NB4 (cell line): Measurements from ENCODE around the gene SNAI1.
A peak's percentile ranks its signal among the peaks of the same experiment; 100 is the strongest.

Experiments
- DNase-seq: peaks from one replicate; pipeline ENCODE4 v3.0.0; 2010; ENCODE audit warnings: low read depth
- H3K4me3 ChIP-seq: one replicate; pipeline ENCODE4 v1.5.1; 2011; ENCODE audit warnings: mild to moderate bottlenecking, low read depth, low read length, moderate library complexity
- MYC ChIP-seq: IDR thresholded peaks from 2 replicates; pipeline ENCODE4 v1.6.1; 2011; ENCODE audit warnings: low read depth, low read length
- POLR2A ChIP-seq: IDR thresholded peaks from 2 replicates; pipeline ENCODE4 v1.6.1; 2011; ENCODE audit warnings: mild to moderate bottlenecking; ENCODE audit not compliant: insufficient read length; ENCODE audit errors: extremely low read depth
- TF ChIP-seq, protein P1 (sequence below): IDR thresholded peaks from one replicate; pipeline ENCODE4 v1.5.1; 2012; ENCODE audit warnings: low read depth, low read length
- TF ChIP-seq, protein P2 (sequence below): IDR thresholded peaks from 2 replicates; pipeline ENCODE4 v1.6.1; 2011; ENCODE audit warnings: low read depth, low read length

SNAI1 gene

DNA sequence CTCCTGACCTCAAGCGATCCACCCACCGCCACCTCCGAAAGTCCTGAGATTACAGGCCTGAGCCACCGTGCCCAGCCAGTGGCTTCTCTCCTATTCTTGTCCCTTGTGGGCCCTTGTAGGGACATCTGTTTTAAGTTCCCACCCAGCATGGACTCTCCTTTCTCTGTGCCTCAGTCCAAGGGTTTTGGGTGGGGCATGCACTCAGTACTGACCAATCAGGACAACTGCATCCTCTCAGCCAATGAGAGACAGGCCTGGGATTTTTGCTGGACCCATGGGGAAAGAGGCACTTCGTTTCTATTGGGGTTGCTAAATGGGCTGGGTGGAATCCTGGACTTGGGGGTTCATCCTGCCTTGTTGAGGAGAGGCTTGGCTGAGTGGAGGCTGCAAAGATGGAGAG lies 34.4 kb downstream of the SNAI1 start:
- H3K4me3 ChIP-seq = no peak overlapping the region
- TF ChIP-seq, protein P1, sequence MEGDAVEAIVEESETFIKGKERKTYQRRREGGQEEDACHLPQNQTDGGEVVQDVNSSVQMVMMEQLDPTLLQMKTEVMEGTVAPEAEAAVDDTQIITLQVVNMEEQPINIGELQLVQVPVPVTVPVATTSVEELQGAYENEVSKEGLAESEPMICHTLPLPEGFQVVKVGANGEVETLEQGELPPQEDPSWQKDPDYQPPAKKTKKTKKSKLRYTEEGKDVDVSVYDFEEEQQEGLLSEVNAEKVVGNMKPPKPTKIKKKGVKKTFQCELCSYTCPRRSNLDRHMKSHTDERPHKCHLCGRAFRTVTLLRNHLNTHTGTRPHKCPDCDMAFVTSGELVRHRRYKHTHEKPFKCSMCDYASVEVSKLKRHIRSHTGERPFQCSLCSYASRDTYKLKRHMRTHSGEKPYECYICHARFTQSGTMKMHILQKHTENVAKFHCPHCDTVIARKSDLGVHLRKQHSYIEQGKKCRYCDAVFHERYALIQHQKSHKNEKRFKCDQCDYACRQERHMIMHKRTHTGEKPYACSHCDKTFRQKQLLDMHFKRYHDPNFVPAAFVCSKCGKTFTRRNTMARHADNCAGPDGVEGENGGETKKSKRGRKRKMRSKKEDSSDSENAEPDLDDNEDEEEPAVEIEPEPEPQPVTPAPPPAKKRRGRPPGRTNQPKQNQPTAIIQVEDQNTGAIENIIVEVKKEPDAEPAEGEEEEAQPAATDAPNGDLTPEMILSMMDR = no peak
- no peak for TF ChIP-seq MYC
- TF ChIP-seq POLR2A = no peak
- no peak for DNase-seq

DNA sequence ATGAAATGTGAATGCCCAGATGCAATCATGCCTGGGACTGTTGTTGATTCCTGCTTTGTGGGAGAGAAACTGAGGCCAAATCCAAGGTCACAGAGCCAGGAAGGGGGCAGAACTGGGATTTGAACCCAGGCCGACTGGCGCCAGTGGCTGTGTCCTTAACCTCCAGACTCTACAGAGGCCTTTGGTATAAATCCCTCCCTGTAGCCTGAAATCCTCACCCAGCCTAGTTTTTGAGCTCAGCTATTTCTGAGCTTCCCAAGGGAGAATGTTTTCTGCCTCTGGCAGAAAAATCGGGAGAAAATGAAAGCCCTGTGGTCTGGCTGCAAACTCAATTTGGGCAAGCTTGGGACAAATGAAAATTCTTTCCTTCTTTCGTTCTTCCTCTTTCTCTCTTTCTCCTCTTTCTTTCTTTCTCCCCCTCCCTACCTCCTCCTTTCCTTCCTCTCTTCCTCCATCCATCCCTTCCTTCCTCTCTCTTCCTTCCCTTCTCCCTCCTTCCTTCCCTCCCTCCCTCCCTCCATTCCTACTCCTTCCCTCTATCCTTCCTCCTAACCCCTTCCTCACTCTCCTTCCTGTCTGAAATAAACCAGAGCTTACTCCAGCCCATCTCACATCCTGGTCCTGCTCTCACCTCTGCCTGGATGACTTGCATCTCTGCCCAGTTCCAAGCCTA lies 34.9 kb downstream of the SNAI1 start:
- TF ChIP-seq, protein P2, sequence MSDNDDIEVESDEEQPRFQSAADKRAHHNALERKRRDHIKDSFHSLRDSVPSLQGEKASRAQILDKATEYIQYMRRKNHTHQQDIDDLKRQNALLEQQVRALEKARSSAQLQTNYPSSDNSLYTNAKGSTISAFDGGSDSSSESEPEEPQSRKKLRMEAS = no peak
- TF ChIP-seq, protein P1 = no peak
- no peak for TF ChIP-seq MYC
- TF ChIP-seq POLR2A = no peak
- H3K4me3 ChIP-seq = no peak overlapping the region
- no peak for DNase-seq

DNA sequence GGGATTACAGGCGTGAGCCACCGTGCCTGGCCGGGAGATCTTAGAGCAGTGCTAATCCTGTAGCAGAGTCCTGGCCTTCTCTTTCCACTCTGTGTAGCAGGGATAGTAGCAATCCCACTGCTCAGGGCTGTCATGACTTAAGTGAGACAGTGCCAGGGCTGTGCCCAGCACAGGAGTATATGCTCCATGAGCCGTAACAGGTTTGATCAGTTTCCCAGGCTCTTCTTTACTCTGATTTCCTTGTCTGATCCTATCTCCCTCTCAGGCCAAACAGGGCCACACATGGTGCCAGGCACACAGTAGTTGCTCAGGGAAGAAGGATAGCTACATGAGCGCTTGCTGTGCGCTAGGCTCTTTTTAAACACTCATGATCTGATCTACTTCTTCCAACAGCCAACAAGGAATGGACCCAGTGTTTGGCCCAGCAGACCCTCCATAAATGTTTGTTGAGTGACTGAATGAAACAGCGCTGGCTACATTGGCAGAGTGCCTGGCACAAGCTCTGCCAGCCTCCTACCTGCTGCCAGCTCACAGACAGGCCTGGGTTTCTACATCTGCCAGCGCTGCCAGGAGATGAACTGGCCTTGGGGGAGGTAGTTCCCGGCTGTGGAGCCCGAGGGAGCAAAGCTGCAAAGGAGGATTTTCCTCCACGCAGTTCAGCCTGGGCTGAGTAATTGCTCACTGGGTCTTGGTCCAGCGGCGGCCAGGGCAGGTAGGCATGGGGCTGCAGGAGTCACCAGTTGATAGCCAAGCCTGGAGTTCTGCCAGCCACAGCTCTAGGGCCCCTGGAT lies 36.9 kb downstream of the SNAI1 start:
- DNase-seq = no peak
- TF ChIP-seq, protein P2 = no peak
- no peak overlapping the region for H3K4me3 ChIP-seq

DNA sequence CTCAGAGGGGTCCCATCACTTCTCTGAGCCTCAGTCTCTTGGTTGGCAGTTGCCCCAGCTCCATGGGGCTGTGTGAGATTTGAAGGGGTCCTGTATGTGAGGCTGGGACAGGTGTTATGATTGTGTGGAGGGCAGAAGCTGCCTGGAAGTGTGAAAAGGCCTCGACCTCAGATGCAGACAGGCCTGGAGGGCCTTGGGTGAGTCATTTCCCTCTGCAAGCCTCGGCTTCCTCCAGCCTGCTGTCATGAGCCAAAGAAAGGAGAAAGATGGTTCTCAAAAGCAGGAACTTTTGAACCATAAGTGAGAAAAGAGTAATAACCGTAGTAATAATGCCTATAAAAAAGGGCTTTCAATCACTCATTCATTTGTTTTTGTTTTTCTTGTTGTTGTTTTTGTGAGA lies 37.5 kb downstream of the SNAI1 start:
- H3K4me3 ChIP-seq = no peak overlapping the region
- TF ChIP-seq, protein P1 = no peak
- TF ChIP-seq POLR2A (no peak), MYC (no peak)
- TF ChIP-seq, protein P2 = peak; percentile 54
- DNase-seq = peak; percentile 79

DNA sequence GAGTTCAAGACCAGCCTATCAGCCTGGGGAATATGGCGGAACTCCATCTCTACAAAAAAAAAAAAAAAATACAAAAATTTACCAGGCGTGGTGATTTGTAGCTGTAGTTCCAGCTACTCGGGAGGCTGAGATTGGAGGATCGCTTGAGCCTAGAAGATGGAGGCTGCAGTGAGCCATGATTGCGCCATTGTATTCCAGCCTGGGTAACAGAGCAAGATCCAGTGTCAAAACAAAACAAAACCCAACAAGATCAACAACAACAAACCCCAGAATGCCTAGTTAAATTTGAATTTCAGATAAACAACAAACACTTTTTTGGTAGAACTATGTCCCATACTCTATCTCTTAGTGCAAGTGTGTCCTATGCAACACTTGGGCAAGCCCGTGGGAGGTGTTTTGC lies 39.9 kb downstream of the SNAI1 start:
- TF ChIP-seq MYC (no peak), POLR2A (no peak)
- TF ChIP-seq, protein P1 = no peak
- TF ChIP-seq, protein P2 = no peak
- DNase-seq = no peak
- H3K4me3 ChIP-seq = no peak overlapping the region

DNA sequence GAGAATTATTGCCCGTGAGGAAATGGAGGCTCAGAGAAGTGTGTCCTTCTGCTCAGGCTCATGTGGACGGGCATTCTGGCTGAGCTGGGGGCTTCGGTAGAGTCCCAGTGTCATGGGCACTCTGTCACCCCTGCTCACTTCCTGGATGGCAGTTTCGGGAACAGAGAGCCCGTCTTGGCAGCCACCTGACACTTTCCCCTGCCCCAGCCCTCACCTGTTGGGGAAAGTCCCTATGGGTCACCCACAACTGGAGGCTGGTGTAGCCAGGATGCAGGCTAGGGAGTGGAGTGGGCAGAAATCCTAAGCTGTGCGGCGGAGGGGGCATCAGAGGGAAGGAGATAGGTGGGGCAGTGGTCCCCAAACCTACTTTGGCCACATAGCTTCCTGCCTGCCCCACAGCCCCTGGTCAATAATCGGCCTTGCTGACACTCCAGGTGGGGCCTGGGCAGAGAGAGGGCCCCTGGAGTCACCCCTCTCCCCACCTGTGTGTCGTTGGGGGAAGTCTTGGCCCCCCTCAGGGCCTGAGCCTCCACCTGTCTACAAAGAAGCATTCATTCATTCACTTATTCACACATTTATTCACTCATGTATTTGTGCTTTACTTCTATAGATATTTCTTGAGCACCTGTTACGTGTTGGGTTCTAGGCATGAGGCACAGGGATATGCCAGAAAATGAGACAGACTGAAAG lies 40.5 kb downstream of the SNAI1 start:
- DNase-seq = no peak
- no peak overlapping the region for H3K4me3 ChIP-seq
- TF ChIP-seq, protein P2 = no peak
- TF ChIP-seq POLR2A (no peak), MYC (no peak)
- TF ChIP-seq, protein P1 = no peak
